RWPE1 (cell line): ENCODE measurements around the gene ZIC1.
A peak's percentile ranks its signal among the peaks of the same experiment; 100 is the strongest.

Experiments
- CTCF ChIA-PET: fragments of 350-600 bp; sonication (Branson Sonifier 250); formaldehyde crosslinking; extraction: SDS; loops from one replicate; lab custom pipeline; 2021; lab: Yijun Ruan, JAX
- POLR2A ChIA-PET: fragments of 400-600 bp; formaldehyde crosslinking; extraction: SDS; loops from one replicate; lab custom pipeline; 2020; ENCODE audit warnings: antibody characterized with exemption; ENCODE audit not compliant: low non-redundant PET; lab: Yijun Ruan, JAX
- DNase-seq: peaks from one replicate; pipeline ENCODE4 v3.0.0; 2012; ENCODE audit warnings: low spot score
- H3K27ac ChIP-seq: fragments of 450-650 bp; 2 replicates; pipeline ENCODE4 v1.5.1; 2017
- TF ChIP-seq, protein P1 (sequence below): fragments of 450-650 bp; conservative IDR thresholded peaks from 2 replicates; pipeline ENCODE4 v1.5.1; 2017; ENCODE audit warnings: low read depth, mild to moderate bottlenecking

ZIC1 gene

DNA sequence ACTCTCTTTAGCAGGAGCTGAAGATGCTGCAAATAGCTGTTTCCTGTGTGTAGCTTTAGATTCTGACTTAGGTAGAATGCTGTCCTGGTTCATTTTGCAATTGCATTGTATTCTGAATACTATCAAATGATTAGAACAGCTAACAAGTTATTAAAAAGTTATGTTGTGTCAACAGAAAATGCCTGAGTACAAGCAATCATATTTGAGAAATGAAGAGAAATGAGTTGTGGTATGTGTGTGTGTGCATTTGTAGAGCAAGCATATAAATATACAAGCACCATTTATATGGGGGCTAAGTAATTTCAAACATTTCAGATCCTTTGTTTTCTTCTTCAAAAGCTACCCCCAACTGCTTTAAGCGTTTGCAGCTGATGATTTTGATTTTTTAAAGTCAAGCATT is 7.8 kb downstream of the ZIC1 start:
- TF ChIP-seq, protein P1, sequence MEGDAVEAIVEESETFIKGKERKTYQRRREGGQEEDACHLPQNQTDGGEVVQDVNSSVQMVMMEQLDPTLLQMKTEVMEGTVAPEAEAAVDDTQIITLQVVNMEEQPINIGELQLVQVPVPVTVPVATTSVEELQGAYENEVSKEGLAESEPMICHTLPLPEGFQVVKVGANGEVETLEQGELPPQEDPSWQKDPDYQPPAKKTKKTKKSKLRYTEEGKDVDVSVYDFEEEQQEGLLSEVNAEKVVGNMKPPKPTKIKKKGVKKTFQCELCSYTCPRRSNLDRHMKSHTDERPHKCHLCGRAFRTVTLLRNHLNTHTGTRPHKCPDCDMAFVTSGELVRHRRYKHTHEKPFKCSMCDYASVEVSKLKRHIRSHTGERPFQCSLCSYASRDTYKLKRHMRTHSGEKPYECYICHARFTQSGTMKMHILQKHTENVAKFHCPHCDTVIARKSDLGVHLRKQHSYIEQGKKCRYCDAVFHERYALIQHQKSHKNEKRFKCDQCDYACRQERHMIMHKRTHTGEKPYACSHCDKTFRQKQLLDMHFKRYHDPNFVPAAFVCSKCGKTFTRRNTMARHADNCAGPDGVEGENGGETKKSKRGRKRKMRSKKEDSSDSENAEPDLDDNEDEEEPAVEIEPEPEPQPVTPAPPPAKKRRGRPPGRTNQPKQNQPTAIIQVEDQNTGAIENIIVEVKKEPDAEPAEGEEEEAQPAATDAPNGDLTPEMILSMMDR: no peak
- no peak for DNase-seq
- no peak overlapping the region for H3K27ac ChIP-seq
- CTCF ChIA-PET: interaction anchor here (0.5 to 1.0 kb wide), 2 partner anchors 155 to 534 kb away, joined by 3 to 7 read pairs; no protein-coding TSS in a partner anchor
- POLR2A ChIA-PET: no interaction called here

DNA sequence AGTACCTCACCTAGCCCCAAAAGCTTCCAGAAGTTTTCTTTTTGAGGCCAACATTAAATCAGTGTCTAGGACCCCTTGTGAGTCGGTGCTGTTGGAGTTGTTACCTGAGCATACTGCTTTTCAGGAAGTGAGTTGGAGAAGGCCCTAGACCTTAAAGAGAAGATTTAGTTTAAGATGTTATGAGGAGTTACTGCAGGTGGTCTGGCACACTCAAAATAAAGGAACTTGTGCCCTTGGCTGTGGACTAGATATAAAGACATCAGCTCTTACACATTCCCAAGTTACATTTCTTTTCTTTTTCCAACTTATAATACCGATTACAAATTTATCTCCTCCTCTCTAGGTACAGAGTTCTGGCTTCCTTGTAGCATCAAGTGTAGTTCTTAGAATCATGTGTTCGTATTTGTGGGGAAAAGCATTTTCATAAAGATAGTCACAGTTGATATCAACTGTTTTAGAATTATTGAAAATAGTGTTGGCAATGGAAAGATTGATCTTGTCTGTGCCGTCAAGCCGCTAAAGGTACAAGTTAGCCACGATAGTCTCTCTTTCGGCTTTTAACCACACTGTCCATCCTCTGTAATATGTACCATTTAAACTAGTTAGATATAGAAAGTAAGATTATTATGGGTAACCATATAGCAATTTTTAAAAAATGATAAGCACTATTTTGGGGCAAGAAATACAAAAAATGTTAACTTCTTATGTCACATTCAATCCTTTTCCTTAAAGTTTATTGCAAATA is 8.6 kb downstream of the ZIC1 start:
- TF ChIP-seq, protein P1: no peak
- CTCF ChIA-PET: interaction anchor here (0.5 kb wide), 1 partner anchor 535 kb away, joined by 3 read pairs; no protein-coding TSS in a partner anchor
- POLR2A ChIA-PET: no interaction called here
- no peak overlapping the region for H3K27ac ChIP-seq
- DNase-seq: no peak

DNA sequence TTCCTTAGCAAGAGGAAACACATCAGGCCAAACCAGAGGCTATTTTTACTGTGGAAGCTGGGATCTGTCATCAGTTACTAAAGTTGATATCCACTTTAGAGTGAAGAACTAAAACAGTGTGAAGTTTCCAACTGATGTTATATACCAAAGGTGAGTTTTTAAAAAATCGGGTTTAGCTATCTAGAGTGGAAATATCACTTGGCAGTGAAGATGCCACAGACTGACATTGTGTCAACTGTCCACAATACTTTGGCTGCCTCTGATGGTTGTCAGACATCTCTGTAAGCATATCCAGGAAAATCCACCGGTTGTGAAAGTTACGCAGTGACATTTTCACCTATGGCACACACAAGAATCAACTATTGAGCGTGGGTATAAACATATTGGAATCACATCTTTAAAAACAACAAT is 9.2 kb downstream of the ZIC1 start:
- ChIA-PET POLR2A (no interaction called here), CTCF (no interaction called here)
- TF ChIP-seq, protein P1: no peak
- no peak for DNase-seq
- H3K27ac ChIP-seq: no peak overlapping the region

DNA sequence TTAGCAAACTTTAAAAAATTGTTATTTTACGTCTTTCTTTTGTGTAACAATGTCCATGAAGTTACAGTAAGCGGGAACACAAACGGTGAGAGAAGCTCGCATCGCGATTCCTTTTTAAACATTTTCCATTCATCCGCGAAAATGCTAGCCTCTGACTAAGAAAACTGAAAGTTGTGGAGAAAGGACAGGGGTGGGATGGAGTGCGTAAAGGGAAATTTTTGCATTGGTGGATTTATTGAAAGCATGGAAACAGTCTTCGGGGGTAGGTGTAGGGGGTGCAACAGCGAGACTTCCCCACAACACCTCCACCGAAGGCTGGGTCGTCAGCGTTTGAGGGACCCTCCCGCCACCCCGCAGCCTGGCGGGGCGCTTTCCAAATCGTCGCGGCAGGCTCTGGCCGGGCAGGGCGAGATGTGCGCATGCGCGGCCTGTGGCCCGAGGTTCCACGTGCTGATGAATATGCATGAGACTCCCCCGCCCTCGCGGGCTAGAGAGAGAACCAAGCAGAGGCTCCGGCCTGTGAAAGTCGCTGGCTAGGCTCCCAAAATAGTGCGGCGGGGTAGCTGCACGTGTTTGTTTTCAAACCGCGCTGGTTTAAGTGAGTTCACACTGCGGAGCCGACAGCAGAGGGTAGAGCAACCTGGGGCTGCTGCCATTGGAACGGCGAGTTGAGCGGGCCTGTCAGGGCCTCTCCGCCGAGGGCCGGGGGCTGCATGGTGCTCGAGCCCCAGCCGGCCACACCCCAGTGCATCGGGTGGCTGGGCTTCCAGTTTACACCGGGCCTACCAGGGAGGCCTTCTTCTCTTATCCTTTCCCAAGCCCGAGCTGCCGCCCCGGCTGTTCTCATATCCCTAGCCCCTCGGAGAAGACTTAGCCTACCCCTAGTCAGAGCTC is 9.9 kb downstream of the ZIC1 start:
- POLR2A ChIA-PET: no interaction called here
- TF ChIP-seq, protein P1: no peak
- CTCF ChIA-PET: no interaction called here
- DNase-seq: peak; percentile 68
- no peak overlapping the region for H3K27ac ChIP-seq

DNA sequence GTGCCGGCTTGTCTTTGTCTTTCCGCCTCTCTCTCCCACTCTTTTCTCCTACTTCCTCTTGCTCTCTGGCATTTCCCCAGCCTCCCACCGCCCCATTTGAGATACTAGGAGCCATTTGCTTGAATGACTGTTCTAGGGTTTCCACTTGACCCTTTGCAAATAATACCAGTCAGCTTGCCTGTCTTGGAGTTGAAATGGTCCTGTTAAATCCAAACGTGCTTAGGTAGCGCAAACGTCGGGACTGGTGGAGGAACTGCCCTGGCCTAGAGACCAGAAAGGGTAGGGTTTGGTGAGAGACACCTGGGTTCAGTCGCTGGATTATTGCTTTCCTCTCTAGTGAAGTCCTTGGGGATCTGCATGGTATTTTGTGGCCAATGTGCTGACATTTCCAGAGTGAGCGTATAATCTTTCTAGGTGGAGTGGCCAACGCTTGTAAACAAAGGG is 10.6 kb downstream of the ZIC1 start:
- no peak overlapping the region for H3K27ac ChIP-seq
- ChIA-PET CTCF (no interaction called here), POLR2A (no interaction called here)
- DNase-seq: no peak
- TF ChIP-seq, protein P1: no peak

DNA sequence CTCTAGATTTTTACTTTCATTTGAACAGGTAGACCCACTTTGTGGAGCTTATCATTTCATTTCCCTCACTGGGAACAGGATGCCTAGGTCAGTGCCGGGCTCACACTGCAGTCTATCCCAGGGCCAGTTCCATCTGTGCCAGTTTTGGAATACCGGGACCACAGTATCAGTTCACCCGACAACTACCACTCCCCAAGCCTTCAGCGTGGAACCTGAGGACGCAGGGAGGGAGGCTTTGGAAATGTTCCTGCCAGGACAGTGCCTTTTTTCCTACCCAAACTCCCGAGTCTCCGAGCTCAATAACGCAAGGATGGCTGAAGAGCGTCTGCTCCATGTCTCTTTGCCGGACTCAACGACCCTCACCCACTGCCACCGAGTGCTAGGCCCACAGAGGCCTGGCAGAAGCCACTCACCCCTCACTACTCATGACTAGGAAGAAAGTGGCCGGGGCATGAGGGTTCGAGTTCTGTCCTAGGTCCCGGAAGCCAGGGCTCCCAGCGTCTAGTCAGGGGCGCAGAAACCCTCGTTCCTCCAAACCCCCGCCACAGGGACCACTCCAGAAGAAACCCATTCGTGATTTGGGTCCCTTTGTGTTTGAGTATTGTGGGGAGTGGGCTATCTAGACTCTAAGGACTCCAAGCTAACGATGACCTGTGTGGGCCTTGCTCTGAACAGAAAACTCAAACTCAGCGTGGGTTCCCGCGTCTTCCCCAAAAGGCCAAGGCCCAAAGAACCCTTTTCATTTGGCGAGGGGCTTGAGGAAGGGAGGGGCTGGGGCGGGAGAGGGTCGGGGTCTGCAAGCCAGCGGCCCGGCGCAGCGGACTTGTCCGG is 11.4 kb downstream of the ZIC1 start:
- H3K27ac ChIP-seq: no peak overlapping the region
- CTCF ChIA-PET: no interaction called here
- POLR2A ChIA-PET: no interaction called here
- no peak for DNase-seq
- TF ChIP-seq, protein P1: no peak
